Cardiac fibroblast (primary cell): Measurements from ENCODE around the gene CAMKMT.

Experiments
- DNase-seq, 2 donors: peaks; one replicate each; pipeline versions ENCODE4 v3.0.0 to v3.0.0-alpha.2; 2010; ENCODE audit warnings: low read depth in 2 of 2
- H3K4me3 ChIP-seq, 2 donors: replicated peaks in 1 of 2; 1 replicate in 1 of 2; 2 replicates in 1 of 2; pipeline ENCODE4 v1.5.1; 2011; ENCODE audit warnings: low read depth in 2 of 2, low read length in 2 of 2, mild to moderate bottlenecking in 2 of 2, moderate library complexity in 1 of 2
- CTCF ChIP-seq: IDR thresholded peaks from one replicate; pipeline ENCODE4 v1.5.1; 2011; ENCODE audit warnings: low read depth, mild to moderate bottlenecking, low read length, inconsistent platforms

CAMKMT gene

DNA sequence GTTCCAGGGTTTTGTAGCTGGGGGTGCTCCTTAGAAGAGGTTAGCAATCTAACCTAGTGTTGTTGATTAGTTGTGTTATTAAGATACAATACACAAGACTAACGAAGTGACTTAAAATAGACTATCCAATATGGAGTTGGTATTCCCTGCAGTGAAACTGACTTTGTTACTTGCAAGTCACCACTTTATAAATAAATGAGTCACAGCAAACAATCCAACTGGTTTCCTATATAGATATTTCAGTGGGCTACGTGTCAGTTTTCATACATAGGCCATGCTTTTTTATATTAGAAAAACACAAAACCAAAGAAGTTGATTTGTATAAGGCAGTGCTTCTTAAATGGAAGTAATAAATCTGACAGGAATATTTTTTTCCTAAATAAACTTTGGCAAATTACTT, 274.0 kb downstream of the CAMKMT start:
- H3K4me3 ChIP-seq = no peak overlapping the region
- DNase-seq = no peak
- TF ChIP-seq CTCF = no peak

DNA sequence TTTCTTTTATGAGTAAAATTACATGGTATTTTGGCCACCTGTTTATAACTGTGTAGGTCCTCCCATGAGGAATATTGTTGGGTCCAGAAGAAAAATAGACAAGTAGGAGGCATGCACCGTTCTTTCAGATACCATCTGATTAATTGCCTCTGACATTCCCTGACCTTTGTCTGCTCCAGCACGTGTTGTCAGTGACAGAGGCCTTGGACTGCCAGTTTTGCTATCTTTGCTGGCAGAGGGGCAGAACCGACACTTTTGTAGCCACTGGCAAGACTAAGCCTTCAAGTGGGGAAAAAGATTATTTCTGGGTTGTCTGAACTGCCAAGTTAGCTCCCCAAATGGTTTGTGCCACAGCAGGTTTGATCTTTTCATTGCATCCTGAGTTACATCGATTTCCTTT, 276.9 kb downstream of the CAMKMT start:
- no peak for TF ChIP-seq CTCF
- no peak overlapping the region for H3K4me3 ChIP-seq
- no peak for DNase-seq

- no peak overlapping the region for H3K4me3 ChIP-seq
- TF ChIP-seq CTCF = no peak
- no peak for DNase-seq
These were observed 277.7 kb downstream of the CAMKMT start for GRCh38 chr2:44639399-44639798.

DNA sequence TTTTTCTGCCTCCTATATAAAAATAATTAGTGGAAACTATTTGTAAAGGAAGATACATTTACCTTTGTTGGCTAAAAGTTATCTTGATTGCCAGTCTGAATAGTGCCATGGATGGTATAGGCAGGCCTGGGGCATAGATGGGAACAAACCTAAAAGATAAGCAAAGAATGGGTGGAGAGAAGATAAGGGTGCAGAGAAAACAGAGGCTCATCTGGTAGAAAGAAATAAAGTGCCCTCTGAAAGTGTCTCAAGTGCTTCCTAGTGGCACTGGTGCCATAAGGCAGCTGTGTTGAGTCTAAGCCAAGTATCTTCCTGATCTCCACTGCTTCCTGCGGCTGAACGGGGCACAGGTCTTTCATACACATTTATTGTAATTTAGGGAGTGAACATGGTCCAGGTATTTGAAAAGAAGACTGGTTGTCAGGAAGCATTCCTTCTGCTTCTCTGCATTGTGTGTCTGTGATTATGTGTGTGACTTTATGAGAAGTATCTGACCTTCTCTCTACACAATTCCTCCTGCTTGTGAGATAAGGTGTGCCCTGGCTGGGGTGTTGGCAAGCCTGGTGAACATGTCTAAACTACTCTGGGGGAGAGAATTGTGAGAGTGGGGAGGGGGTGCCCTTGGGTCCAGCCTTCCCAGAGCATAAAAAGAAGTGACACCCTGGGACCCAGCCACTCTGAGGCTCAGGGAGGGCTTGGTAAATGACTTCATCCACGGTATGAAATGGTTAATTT, 280.5 kb downstream of the CAMKMT start:
- H3K4me3 ChIP-seq = no peak overlapping the region
- TF ChIP-seq CTCF = no peak
- DNase-seq = no peak

GRCh38 chr2:44645937-44646336, 284.2 kb downstream of the CAMKMT start:
- TF ChIP-seq CTCF = no peak
- H3K4me3 ChIP-seq = no peak overlapping the region
- DNase-seq = no peak

DNA sequence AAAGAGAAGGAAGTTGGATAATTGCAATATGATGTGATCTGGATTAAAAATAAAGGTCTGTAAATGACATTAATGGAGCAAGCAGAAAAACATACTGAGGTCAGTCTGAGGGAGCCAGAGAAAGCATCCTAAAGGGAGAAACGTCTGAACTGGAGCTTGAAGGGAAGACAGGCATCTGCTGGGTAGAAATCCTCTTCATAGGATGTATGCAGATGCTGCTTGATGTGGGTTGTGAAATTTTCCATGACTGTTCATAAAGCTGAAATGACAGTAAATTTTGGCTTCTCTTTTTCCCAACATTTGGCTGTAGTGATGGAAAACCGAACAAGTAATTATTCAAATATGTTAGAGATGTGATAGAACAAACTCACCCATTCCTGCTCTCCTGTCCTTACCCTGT, 287.6 kb downstream of the CAMKMT start:
- DNase-seq = peak; percentile 2 to 5
- no peak for TF ChIP-seq CTCF

DNA sequence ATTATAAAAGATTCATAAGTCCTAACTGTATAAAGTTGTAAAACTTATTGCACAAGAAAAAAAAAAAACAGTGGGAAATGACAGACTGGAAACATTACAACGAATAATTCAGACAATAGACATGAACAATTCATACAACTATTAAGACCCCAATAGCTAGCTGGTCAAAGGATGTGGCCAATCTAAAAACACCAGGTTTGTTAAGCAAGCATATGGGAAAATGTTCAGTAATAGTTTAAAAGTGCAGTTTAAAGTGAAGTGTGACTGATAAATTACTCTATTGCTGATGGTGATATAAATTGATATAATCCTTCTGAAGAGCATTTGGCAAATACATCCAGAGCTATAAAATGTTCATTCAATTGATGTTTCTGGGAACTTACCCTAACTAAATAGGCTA, 289.0 kb downstream of the CAMKMT start:
- H3K4me3 ChIP-seq = no peak overlapping the region
- no peak for DNase-seq
- TF ChIP-seq CTCF = no peak

More for the DNA sequence above, 287.6 kb downstream of the CAMKMT start:
- no peak overlapping the region for H3K4me3 ChIP-seq
